IMR-90 (cell line): ENCODE results near the gene BNIP2.

Source experiments
- CEBPB ChIP-seq: IDR thresholded peaks from 2 replicates; pipeline ENCODE4 v1.6.1; 2012; ENCODE audit warnings: low read depth, low read length, improper control_type of control experiment
- CTCF ChIP-seq: conservative IDR thresholded peaks from 2 replicates; pipeline ENCODE4 v1.5.1; 2012; ENCODE audit warnings: mild to moderate bottlenecking, low read depth, low read length, improper control_type of control experiment
- POLR2A ChIP-seq: IDR thresholded peaks from 2 replicates; pipeline ENCODE4 v1.6.1; 2012; ENCODE audit warnings: mild to moderate bottlenecking, low read depth, low read length
- RFX5 ChIP-seq: IDR thresholded peaks from 2 replicates; pipeline ENCODE4 v1.8.0; 2012; ENCODE audit warnings: low read depth, mild to moderate bottlenecking, low read length, moderate library complexity
- USF2 ChIP-seq: fragments of 150-350 bp; IDR thresholded peaks from 2 replicates; pipeline ENCODE4 v1.6.1; 2017; ENCODE audit warnings: mild to moderate bottlenecking, antibody characterized with exemption, low read length, low read depth

GRCh38 chr15:59644756-59645155, 44.4 kb downstream of the BNIP2 start:
- TF ChIP-seq CTCF, result no peak
- TF ChIP-seq RFX5, result no peak
- no peak for TF ChIP-seq USF2
- no peak for TF ChIP-seq CEBPB
- TF ChIP-seq POLR2A, result no peak
